GM21360 (cell line): Measurements from ENCODE around the gene UTP15.

Source experiments
- ATAC-seq: cut with Tn5 transposase; IDR thresholded peaks from one replicate; pipeline ENCODE4 v1.9.1; 2021; ENCODE audit warnings: mild to moderate bottlenecking, moderate library complexity; ENCODE audit not compliant: unreplicated experiment

UTP15 gene

GRCh38 chr5:73565139-73565968, at the start of gene UTP15, which contains the start of gene ANKRA2:
UTP15 (plus strand) TSS chr5:73565743; CDS start chr5:73567345, 1,602 bp downstream.
ANKRA2 (minus strand) TSS chr5:73565639; CDS start chr5:73562881, 2,758 bp downstream.
- peak; percentile 91 for ATAC-seq

GRCh38 chr5:73519531-73520283, 45.8 kb upstream of the UTP15 start:
- peak; percentile 92 for ATAC-seq

- no peak for ATAC-seq
Measured at GRCh38 chr5:73522989-73523388, 42.6 kb upstream of the UTP15 start.

GRCh38 chr5:73523861-73524260, 41.7 kb upstream of the UTP15 start:
- no peak for ATAC-seq

- ATAC-seq: no peak
Measured at GRCh38 chr5:73525606-73526203, 39.8 kb upstream of the UTP15 start.

- ATAC-seq: no peak
Measured at GRCh38 chr5:73528248-73528647, 37.3 kb upstream of the UTP15 start.

- ATAC-seq: no peak
Measured at GRCh38 chr5:73529081-73529480, 36.5 kb upstream of the UTP15 start.

- ATAC-seq: no peak
Measured at GRCh38 chr5:73531356-73531755, 34.2 kb upstream of the UTP15 start.

- ATAC-seq: no peak
Measured at GRCh38 chr5:73532195-73532594, 33.3 kb upstream of the UTP15 start.

GRCh38 chr5:73534011-73534644, 31.4 kb upstream of the UTP15 start:
- no peak for ATAC-seq

- no peak for ATAC-seq
Measured at GRCh38 chr5:73534971-73535370, 30.6 kb upstream of the UTP15 start.

- no peak for ATAC-seq
Measured at GRCh38 chr5:73539730-73540129, 25.8 kb upstream of the UTP15 start.

GRCh38 chr5:73540192-73540591, 25.4 kb upstream of the UTP15 start:
- ATAC-seq: no peak

GRCh38 chr5:73542020-73542419, 23.5 kb upstream of the UTP15 start:
- ATAC-seq: no peak

- ATAC-seq: no peak
Measured at GRCh38 chr5:73544429-73545402, 20.8 kb upstream of the UTP15 start.

- no peak for ATAC-seq
Measured at GRCh38 chr5:73545403-73545779, 20.2 kb upstream of the UTP15 start.

GRCh38 chr5:73550016-73550415, 15.5 kb upstream of the UTP15 start:
- ATAC-seq: no peak

GRCh38 chr5:73552642-73553041, 12.9 kb upstream of the UTP15 start:
- no peak for ATAC-seq

- no peak for ATAC-seq
Measured at GRCh38 chr5:73558950-73559349, 6.6 kb upstream of the UTP15 start.

GRCh38 chr5:73564018-73564417, 1.5 kb upstream of the UTP15 start:
- no peak for ATAC-seq
